Fibroblast of the aortic adventitia (primary cell): ENCODE results near the gene PDE11A. TPM values are rescaled to one million over a fixed set of nuclear protein-coding genes. Genes with fewer than 3 reads are reported as not detected.

Experiments used
- DNase-seq: peaks from one replicate; pipeline ENCODE4 v3.0.0-alpha.2; 2010; ENCODE audit warnings: low read depth
- H3K4me3 ChIP-seq: 2 replicates; pipeline ENCODE4 v1.5.1; 2011; ENCODE audit warnings: low read depth, mild to moderate bottlenecking, control low read depth, low read length, moderate library complexity
- total RNA-seq: library from RNA; depleted of rRNA; stranded (reverse); fragments of >200 nt; gene quantifications from 2 replicates; pipeline ENCODE4 v1.2.3, GENCODE V29; 2012; ENCODE audit warnings: low replicate concordance
- TF ChIP-seq, protein P1 (sequence below): IDR thresholded peaks from 2 replicates; pipeline ENCODE4 v1.5.1; 2011; ENCODE audit warnings: mild to moderate bottlenecking, low read length, control low read depth, inconsistent platforms; ENCODE audit not compliant: insufficient read depth

The PDE11A gene
- total RNA-seq, 1 donor = not detected

DNA sequence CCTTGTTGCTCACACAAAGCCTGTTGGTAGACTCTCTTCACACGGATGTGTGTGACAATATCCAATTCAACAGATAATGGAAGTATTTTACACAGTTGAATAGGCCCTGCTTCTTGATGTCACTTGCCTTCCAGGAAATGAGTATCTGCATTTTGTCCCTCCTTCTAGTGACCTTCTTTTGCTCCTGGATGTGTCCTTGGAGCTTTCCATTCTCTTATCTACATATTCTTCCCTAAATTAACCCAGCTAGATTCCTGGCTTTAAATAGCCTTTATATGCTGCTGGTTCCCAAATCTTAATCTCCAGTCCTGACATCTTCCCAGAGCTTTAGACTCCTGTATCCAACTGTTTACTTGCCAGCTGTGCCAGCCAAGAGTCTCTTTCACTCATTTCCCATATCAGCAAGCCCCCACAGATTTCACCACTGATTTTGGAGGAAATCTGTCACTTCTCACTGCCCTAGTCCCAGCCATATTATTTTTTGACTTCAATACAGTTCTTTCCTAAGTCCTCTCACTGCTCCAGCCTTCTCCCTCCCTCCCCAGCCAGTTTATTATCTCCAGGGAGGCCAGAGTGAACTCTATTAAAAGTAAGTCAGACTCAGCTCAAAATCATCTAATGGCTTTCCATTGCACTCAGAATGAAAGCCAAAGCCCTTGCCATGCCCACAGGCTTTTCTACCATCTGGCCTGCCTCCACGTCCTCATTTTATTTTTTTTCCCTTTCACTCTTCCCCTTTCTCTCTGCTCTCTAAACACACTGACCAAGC lies 170.0 kb downstream of the PDE11A start:
- no peak for DNase-seq
- no peak overlapping the region for H3K4me3 ChIP-seq
- TF ChIP-seq, protein P1, sequence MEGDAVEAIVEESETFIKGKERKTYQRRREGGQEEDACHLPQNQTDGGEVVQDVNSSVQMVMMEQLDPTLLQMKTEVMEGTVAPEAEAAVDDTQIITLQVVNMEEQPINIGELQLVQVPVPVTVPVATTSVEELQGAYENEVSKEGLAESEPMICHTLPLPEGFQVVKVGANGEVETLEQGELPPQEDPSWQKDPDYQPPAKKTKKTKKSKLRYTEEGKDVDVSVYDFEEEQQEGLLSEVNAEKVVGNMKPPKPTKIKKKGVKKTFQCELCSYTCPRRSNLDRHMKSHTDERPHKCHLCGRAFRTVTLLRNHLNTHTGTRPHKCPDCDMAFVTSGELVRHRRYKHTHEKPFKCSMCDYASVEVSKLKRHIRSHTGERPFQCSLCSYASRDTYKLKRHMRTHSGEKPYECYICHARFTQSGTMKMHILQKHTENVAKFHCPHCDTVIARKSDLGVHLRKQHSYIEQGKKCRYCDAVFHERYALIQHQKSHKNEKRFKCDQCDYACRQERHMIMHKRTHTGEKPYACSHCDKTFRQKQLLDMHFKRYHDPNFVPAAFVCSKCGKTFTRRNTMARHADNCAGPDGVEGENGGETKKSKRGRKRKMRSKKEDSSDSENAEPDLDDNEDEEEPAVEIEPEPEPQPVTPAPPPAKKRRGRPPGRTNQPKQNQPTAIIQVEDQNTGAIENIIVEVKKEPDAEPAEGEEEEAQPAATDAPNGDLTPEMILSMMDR = no peak

DNA sequence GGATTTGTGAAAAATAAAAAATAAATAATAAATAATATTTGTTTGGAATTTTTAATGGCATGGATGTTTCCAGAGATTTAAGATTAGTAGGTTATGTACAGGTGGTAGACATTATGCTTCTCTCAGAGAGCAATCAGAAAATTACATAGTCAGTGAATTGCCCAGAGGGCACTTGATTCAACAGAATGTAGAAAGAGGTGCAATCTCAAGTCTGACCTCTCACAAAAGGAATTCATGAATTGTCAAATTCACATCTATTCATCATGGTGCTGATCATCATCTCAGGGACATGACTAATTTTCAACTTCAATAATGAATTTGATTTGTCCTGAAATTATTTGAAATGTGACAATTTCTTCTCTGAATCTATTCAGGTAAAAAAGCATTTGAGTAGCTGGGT lies 172.5 kb downstream of the PDE11A start:
- TF ChIP-seq, protein P1 = no peak
- H3K4me3 ChIP-seq = no peak overlapping the region
- DNase-seq = no peak

DNA sequence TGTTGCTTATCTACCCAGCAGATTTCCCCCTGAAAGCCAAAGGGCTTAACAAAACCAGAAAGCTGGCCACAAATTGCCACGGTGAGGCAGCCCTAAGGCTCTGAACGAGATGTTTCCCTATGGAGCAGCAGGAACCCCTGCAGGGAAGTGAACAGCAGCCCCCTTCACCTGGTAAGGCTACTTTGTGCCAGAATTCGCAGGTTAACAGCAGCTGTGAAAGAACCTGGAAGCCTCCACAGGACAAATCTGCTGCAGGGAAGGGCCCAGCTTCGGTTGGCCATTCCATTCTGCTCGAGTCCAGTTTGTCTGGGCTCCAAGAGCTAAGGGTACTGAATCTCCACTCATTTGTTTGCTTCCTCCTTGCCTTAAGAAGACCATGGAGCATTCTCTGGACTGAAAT lies 175.3 kb downstream of the PDE11A start:
- H3K4me3 ChIP-seq = no peak overlapping the region
- no peak for DNase-seq
- TF ChIP-seq, protein P1 = no peak

DNA sequence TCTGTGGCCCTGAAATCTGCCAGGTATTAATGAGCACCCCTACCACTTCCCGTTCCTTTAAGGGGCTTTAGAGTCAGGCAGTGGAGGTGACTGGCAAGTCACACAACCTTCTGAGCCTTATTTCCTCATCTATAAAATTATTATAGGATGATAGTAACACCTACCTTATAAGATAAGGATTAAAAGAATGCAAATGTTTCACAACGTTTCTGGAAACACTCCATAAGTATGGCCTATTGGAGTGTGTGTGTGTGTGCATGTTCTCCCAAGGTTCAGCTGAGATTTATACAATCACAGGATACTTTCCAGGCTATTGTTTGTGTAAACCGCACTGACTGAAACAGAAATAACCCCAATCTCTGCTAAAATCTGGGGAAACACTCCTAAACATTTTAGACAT lies 176.0 kb downstream of the PDE11A start:
- peak; percentile 0 for DNase-seq

DNA sequence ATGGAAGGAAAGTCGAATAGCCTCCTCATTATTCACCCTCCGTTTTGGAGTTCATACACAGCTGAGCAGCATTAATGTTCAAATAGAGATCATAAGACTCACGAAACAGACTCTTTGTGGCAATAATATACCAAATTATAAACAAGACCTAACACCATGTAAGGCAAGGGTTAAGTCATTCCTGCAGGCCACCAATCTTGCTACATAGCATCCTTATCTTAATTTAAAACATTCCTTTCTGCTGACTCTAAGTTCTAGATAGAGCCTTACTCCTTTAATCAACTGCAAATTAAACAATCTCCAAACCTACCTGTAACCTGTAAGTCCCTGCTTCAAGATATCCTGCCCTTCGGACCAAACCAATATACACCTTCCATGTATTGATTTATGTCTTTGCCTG lies 178.0 kb downstream of the PDE11A start:
- DNase-seq = no peak
- TF ChIP-seq, protein P1 = no peak
- H3K4me3 ChIP-seq = no peak overlapping the region

More for the DNA sequence above, 176.0 kb downstream of the PDE11A start:
- TF ChIP-seq, protein P1 = no peak
- no peak overlapping the region for H3K4me3 ChIP-seq

DNA sequence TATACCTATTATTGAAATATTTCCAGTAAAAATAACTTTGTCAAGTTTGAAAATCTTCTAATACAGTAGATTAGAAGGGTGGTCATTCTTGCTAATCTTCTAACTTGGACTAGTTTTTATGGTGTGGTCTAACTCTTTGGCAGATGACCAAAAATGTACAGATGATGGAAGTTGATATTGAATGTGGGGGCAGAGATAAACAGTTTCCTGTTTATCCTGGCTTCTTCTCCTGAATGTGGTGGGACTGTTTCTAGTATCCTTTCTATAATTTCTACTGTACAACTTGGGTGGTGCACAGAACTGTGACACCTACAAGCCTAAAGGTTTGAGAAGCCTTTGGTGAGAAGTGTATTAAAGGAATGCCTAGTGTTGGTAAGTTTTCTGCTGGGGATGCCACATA lies 178.7 kb downstream of the PDE11A start:
- TF ChIP-seq, protein P1 = no peak
- H3K4me3 ChIP-seq = no peak overlapping the region
- DNase-seq = no peak

DNA sequence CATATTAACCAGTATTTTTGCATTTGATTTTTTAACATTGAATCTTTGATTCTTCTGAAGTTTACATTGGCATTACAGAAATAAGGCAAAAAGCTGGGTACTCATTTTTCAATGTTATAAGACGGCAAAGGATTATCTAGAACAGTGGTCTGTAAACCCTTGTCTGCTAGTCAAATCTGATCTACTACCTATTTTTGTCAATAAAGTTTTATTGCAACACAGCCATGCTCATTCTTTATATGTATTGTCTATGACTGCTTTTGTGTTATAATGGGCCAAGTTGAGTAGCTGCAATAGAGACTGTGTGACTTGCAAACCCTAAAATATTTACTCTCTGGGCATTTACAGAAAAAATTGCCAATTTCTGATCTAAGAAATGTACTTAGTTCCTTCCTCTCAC lies 181.0 kb downstream of the PDE11A start:
- no peak for DNase-seq
- TF ChIP-seq, protein P1 = no peak
- H3K4me3 ChIP-seq = no peak overlapping the region
